Neural progenitor cell (in vitro differentiated cells): ENCODE measurements around the gene RGCC. TPM values are rescaled to one million over a fixed set of nuclear protein-coding genes. Genes with fewer than 3 reads are reported as not detected.

Experiments
- DNase-seq: peaks from one replicate; pipeline ENCODE4 v3.0.0-alpha.2; 2016; ENCODE audit warnings: low spot score
- H2AFZ ChIP-seq: fragments of 200-600 bp; sonication (generic); replicated peaks from 2 replicates; pipeline ENCODE4 v1.6.1; 2016; ENCODE audit warnings: antibody characterized with exemption
- H3F3A ChIP-seq: fragments of 200-600 bp; sonication (generic); 2 replicates; pipeline ENCODE4 v1.6.1; 2016; ENCODE audit warnings: antibody characterized with exemption, low read depth
- H3K27ac ChIP-seq: fragments of 200-600 bp; sonication (generic); 2 replicates; pipeline ENCODE4 v1.5.1; 2016; ENCODE audit warnings: mild to moderate bottlenecking
- H3K27me3 ChIP-seq: fragments of 200-600 bp; sonication (generic); 2 replicates; pipeline ENCODE4 v1.6.1; 2016; ENCODE audit warnings: mild to moderate bottlenecking, moderate library complexity
- H3K36me3 ChIP-seq: fragments of 200-600 bp; sonication (generic); 2 replicates; pipeline ENCODE4 v1.5.1; 2016
- H3K4me1 ChIP-seq: fragments of 200-600 bp; sonication (generic); 2 replicates; pipeline ENCODE4 v1.6.1; 2016; ENCODE audit warnings: mixed run types
- H3K4me2 ChIP-seq: fragments of 200-600 bp; sonication (generic); 2 replicates; pipeline ENCODE4 v1.6.1; 2016
- H3K4me3 ChIP-seq: fragments of 200-600 bp; sonication (generic); 2 replicates; pipeline ENCODE4 v1.5.1; 2016
- H3K79me2 ChIP-seq: fragments of 200-600 bp; sonication (generic); 2 replicates; pipeline ENCODE4 v1.6.1; 2016; ENCODE audit warnings: low read depth
- H3K9ac ChIP-seq: fragments of 200-600 bp; sonication (generic); 2 replicates; pipeline ENCODE4 v1.6.1; 2016
- H3K9me3 ChIP-seq: fragments of 200-600 bp; sonication (generic); 2 replicates; pipeline ENCODE4 v1.5.1; 2016; ENCODE audit warnings: low read depth
- H4K20me1 ChIP-seq: fragments of 200-600 bp; sonication (generic); 2 replicates; pipeline ENCODE4 v1.6.1; 2016; ENCODE audit warnings: low read depth
- H3K27ac Mint-ChIP-seq: 3 replicates; pipeline ENCODE4 v1.8.0; 2021; ENCODE audit warnings: mixed read lengths
- H3K27me3 Mint-ChIP-seq: 2 replicates; pipeline ENCODE4 v1.8.0; 2022; ENCODE audit warnings: low read depth, mild to moderate bottlenecking, inconsistent platforms, moderate library complexity, mixed read lengths; ENCODE audit not compliant: insufficient read depth
- H3K36me3 Mint-ChIP-seq: 3 replicates; pipeline ENCODE4 v1.8.0; 2021; ENCODE audit warnings: mixed read lengths
- H3K4me1 Mint-ChIP-seq: 3 replicates; pipeline ENCODE4 v1.8.0; 2021; ENCODE audit warnings: mixed read lengths
- H3K4me3 Mint-ChIP-seq: 3 replicates; pipeline ENCODE4 v1.8.0; 2021; ENCODE audit warnings: mild to moderate bottlenecking, moderate library complexity, mixed read lengths
- H3K9me3 Mint-ChIP-seq: 3 replicates; pipeline ENCODE4 v1.8.0; 2020; ENCODE audit warnings: mixed read lengths
- CTCF ChIP-seq: fragments of 200-600 bp; sonication (generic); IDR thresholded peaks from 2 replicates; pipeline ENCODE4 v1.5.1; 2017; ENCODE audit warnings: antibody characterized with exemption, mild to moderate bottlenecking
- EZH2 ChIP-seq: fragments of 200-600 bp; sonication (generic); IDR thresholded peaks from 2 replicates; pipeline ENCODE4 v1.6.1; 2017; ENCODE audit warnings: antibody characterized with exemption, mild to moderate bottlenecking, moderate library complexity
- EZH2phosphoT487 ChIP-seq: fragments of 200-600 bp; sonication (generic); IDR thresholded peaks from 2 replicates; pipeline ENCODE4 v1.6.1; 2017; ENCODE audit warnings: antibody characterized with exemption
- total RNA-seq: library from RNA; depleted of rRNA; stranded (reverse); fragments of >200 nt; gene quantifications from 2 replicates; pipeline ENCODE4 v1.2.3, GENCODE V29; 2015; ENCODE audit warnings: low replicate concordance

RGCC gene
- total RNA-seq, 1 donor from 2014 or later: not detected

- H3K27me3 Mint-ChIP-seq: peaks cover 6% of the 10 kb centered on the region
- H3F3A ChIP-seq: no peaks in the 10 kb centered on the region
- no peak overlapping the region for H3K27ac Mint-ChIP-seq
- no peaks in the 10 kb centered on the region for H3K4me1 ChIP-seq
- no peak overlapping the region for H3K9ac ChIP-seq
- no peaks in the 10 kb centered on the region for H3K79me2 ChIP-seq
- H3K9me3 ChIP-seq: no peaks in the 10 kb centered on the region
- peaks cover 4% of the 10 kb centered on the region for H3K9me3 Mint-ChIP-seq
- no peak overlapping the region for H2AFZ ChIP-seq
- no peaks in the 10 kb centered on the region for H3K27me3 ChIP-seq
- no peaks in the 10 kb centered on the region for H3K36me3 Mint-ChIP-seq
- H3K36me3 ChIP-seq: no peaks in the 10 kb centered on the region
- no peak for TF ChIP-seq CTCF
- TF ChIP-seq EZH2: no peak
- no peak for TF ChIP-seq EZH2phosphoT487
- no peaks in the 10 kb centered on the region for H4K20me1 ChIP-seq
- no peaks in the 10 kb centered on the region for H3K4me1 Mint-ChIP-seq
- DNase-seq: no peak
- H3K4me3 Mint-ChIP-seq: no peak overlapping the region
- H3K4me2 ChIP-seq: no peak overlapping the region
- H3K4me3 ChIP-seq: no peak overlapping the region
- H3K27ac ChIP-seq: no peak overlapping the region
These were observed 22.4 kb upstream of the RGCC start for GRCh38 chr13:41434831-41435520.

GRCh38 chr13:41443969-41444368, 13.4 kb upstream of the RGCC start:
- no peak overlapping the region for H3K27ac ChIP-seq
- H3K79me2 ChIP-seq: no peaks in the 10 kb centered on the region
- no peaks in the 10 kb centered on the region for H4K20me1 ChIP-seq
- H3K27ac Mint-ChIP-seq: no peak overlapping the region
- peaks cover 2% of the 10 kb centered on the region for H3K27me3 Mint-ChIP-seq
- no peak for DNase-seq
- no peak overlapping the region for H3K9ac ChIP-seq
- H3K36me3 Mint-ChIP-seq: no peaks in the 10 kb centered on the region
- H3F3A ChIP-seq: no peaks in the 10 kb centered on the region
- no peak overlapping the region for H3K4me3 Mint-ChIP-seq
- H3K4me2 ChIP-seq: no peak overlapping the region
- no peaks in the 10 kb centered on the region for H3K9me3 ChIP-seq
- no peaks in the 10 kb centered on the region for H3K27me3 ChIP-seq
- H3K4me1 Mint-ChIP-seq: no peaks in the 10 kb centered on the region
- TF ChIP-seq CTCF: no peak
- no peak for TF ChIP-seq EZH2
- TF ChIP-seq EZH2phosphoT487: no peak
- H2AFZ ChIP-seq: no peak overlapping the region
- H3K36me3 ChIP-seq: no peaks in the 10 kb centered on the region
- peaks cover 1% of the 10 kb centered on the region for H3K9me3 Mint-ChIP-seq
- H3K4me3 ChIP-seq: no peak overlapping the region
- no peaks in the 10 kb centered on the region for H3K4me1 ChIP-seq

GRCh38 chr13:41452462-41452861, 4.9 kb upstream of the RGCC start:
- peaks cover 8% of the 10 kb centered on the region for H3F3A ChIP-seq
- Mint-ChIP-seq H3K27ac (no peak overlapping the region), H3K27me3 (peaks cover 24% of the 10 kb centered on the region), H3K9me3 (peaks cover 6% of the 10 kb centered on the region), H3K4me3 (no peak overlapping the region), H3K36me3 (no peaks in the 10 kb centered on the region), H3K4me1 (peaks cover 3% of the 10 kb centered on the region)
- TF ChIP-seq CTCF (no peak), EZH2phosphoT487 (no peak), EZH2 (no peak)
- H3K79me2 ChIP-seq: no peaks in the 10 kb centered on the region
- H3K4me2 ChIP-seq: no peak overlapping the region
- H3K9me3 ChIP-seq: no peaks in the 10 kb centered on the region
- no peaks in the 10 kb centered on the region for H3K36me3 ChIP-seq
- H3K9ac ChIP-seq: no peak overlapping the region
- H3K27ac ChIP-seq: no peak overlapping the region
- H2AFZ ChIP-seq: no peak overlapping the region
- peaks cover 66% of the 10 kb centered on the region for H3K27me3 ChIP-seq
- no peaks in the 10 kb centered on the region for H4K20me1 ChIP-seq
- H3K4me1 ChIP-seq: no peaks in the 10 kb centered on the region
- H3K4me3 ChIP-seq: no peak overlapping the region
- no peak for DNase-seq
